Ishikawa (cell line): ENCODE results near the gene PTPRU.

Source experiments
- CEBPB ChIP-seq: IDR thresholded peaks from 2 replicates; pipeline ENCODE4 v1.6.1; 2012
- CREB1 ChIP-seq: IDR thresholded peaks from 2 replicates; pipeline ENCODE4 v1.6.1; 2012; ENCODE audit warnings: low read depth
- EGR1 ChIP-seq: IDR thresholded peaks from 2 replicates; pipeline ENCODE4 v1.6.1; 2012
- EP300 ChIP-seq: IDR thresholded peaks from 2 replicates; pipeline ENCODE4 v1.6.1; 2012; ENCODE audit warnings: borderline replicate concordance
- FOXM1 ChIP-seq: IDR thresholded peaks from 2 replicates; pipeline ENCODE4 v1.6.1; 2012; ENCODE audit warnings: low read depth, borderline replicate concordance
- MAX ChIP-seq: IDR thresholded peaks from 2 replicates; pipeline ENCODE4 v1.6.1; 2012
- NFIC ChIP-seq: IDR thresholded peaks from 2 replicates; pipeline ENCODE4 v1.6.1; 2012
- RAD21 ChIP-seq: IDR thresholded peaks from 2 replicates; pipeline ENCODE4 v1.6.1; 2012; ENCODE audit warnings: low read depth
- REST ChIP-seq: IDR thresholded peaks from 2 replicates; pipeline ENCODE4 v1.6.1; 2012; ENCODE audit warnings: low read depth, mild to moderate bottlenecking
- TAF1 ChIP-seq: IDR thresholded peaks from 2 replicates; pipeline ENCODE4 v1.6.1; 2012; ENCODE audit warnings: low read depth, mild to moderate bottlenecking
- TCF12 ChIP-seq: IDR thresholded peaks from 2 replicates; pipeline ENCODE4 v1.6.1; 2012; ENCODE audit warnings: low read depth
- TEAD4 ChIP-seq: IDR thresholded peaks from 2 replicates; pipeline ENCODE4 v1.6.1; 2012
- USF1 ChIP-seq: IDR thresholded peaks from 2 replicates; pipeline ENCODE4 v1.6.1; 2012
- YY1 ChIP-seq: IDR thresholded peaks from 2 replicates; pipeline ENCODE4 v1.6.1; 2012; ENCODE audit warnings: low read depth
- ZBTB7A ChIP-seq: IDR thresholded peaks from 2 replicates; pipeline ENCODE4 v1.6.1; 2012; ENCODE audit warnings: low read depth

The PTPRU gene

GRCh38 chr1:29363536-29363935 lies 127.2 kb downstream of the PTPRU start:
- no peak for TF ChIP-seq REST
- TF ChIP-seq YY1: no peak
- no peak for TF ChIP-seq TAF1
- no peak for TF ChIP-seq ZBTB7A

GRCh38 chr1:29364101-29364678 lies 127.9 kb downstream of the PTPRU start:
- TF ChIP-seq CREB1: no peak
- no peak for TF ChIP-seq NFIC
- no peak for TF ChIP-seq CEBPB
- no peak for TF ChIP-seq MAX
- TF ChIP-seq FOXM1: no peak
- no peak for TF ChIP-seq ZBTB7A
- no peak for TF ChIP-seq TCF12
- TF ChIP-seq USF1: no peak
- no peak for TF ChIP-seq EP300
- no peak for TF ChIP-seq REST
- TF ChIP-seq TEAD4: no peak
- TF ChIP-seq EGR1: no peak
- TF ChIP-seq TAF1: no peak
- TF ChIP-seq YY1: no peak
- no peak for TF ChIP-seq RAD21

- TF ChIP-seq MAX: no peak
- no peak for TF ChIP-seq USF1
- TF ChIP-seq REST: no peak
- TF ChIP-seq CREB1: no peak
- TF ChIP-seq RAD21: no peak
- no peak for TF ChIP-seq NFIC
- no peak for TF ChIP-seq EP300
- no peak for TF ChIP-seq CEBPB
- TF ChIP-seq FOXM1: no peak
- no peak for TF ChIP-seq TAF1
- no peak for TF ChIP-seq TEAD4
- no peak for TF ChIP-seq ZBTB7A
- no peak for TF ChIP-seq YY1
- no peak for TF ChIP-seq EGR1
Measured at GRCh38 chr1:29365906-29366670, 129.8 kb downstream of the PTPRU start.

DNA sequence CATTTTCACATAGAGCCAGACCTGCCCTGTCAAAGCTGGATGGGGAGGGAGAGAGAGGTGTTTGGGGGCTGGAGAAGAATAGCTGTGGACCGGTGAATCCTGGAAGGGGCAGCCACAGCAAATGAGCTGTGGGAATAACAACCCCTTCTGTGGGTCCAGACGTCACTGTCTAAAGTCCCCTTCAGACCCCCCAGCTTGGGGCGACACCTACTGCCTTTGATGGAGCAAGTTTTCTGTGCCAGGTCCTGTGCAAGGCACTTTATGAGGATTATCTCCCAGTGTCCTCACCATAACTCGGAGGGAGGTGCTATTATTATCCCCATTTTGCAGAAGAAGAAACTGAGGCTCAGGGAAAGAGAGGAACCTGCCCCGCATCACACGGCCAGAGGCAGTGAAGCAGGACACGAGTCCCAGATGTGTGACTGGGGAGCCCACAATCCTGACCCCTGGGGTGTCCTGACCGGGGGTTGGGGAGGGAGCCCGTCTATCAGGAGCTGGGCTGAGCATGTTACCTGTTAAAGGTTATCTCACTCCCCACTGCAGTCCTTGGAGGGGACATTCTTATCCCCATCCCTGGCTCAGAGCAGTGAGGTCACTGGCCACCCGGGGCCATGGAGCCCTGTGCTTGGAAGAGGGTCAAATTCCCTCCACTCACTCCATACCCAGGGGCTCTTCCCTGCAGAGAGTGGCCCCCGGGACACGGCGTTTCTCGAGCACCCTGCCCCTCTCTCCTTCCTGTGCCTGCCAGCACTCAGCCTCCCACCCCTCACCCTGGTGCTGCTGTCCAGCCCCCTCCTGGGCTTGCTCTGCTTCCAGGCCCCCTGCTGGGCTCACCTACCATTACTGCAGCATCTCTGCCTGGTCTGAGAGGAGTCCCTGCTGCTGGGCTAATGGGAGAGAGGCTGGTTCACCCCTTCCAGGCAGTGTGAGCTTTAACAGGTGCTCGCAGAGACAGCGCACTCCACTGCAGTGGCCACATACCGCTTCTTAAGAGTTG lies 132.9 kb downstream of the PTPRU start:
- TF ChIP-seq CREB1 (no peak), TAF1 (no peak), EGR1 (no peak), USF1 (no peak), TEAD4 (no peak), YY1 (no peak), EP300 (no peak), TCF12 (no peak), ZBTB7A (no peak), FOXM1 (no peak), RAD21 (no peak), MAX (no peak), NFIC (no peak)
